Measurements from ENCODE around the gene ZNHIT3. TPM values are rescaled to one million over a fixed set of nuclear protein-coding genes. Genes with fewer than 3 reads are reported as not detected.

Gene ZNHIT3
- polyA plus RNA-seq, 2 of the 4 experiments (the other 2 are of a cell fraction), result 117 to 166 TPM

DNA sequence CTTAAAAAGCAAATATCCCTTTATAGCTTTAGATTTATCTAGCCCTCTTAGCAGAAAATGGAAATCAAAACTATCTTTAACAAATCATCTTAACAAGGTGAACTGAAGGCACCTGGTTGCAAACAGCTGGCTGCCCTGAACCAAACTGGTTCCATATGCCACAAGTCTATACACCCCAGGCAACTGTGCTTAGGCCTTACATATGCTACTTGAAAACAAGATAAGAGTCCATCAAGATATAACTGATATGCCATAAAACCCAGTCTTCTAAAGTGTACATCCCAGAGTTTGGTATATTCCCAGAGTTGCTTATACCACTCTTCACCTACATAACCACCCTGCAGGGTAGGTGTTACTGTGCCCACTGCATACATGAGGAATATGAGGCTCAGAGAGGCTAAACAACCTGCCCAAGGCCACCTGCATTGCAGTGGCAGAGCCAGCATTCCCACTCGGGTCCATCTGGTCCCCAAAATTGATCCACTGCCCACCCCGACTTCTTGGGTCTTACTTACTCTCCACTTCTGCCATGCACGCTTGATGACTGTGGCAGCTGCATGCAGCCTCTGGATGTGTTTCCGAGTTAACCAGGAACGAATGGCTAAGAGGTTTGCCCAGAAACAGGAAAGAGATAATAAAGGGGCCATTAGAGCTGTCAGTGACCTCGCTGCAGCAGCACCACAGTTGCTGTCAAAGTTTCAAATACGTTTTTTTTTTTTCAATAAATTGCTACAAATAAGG, 12.2 kb downstream of the ZNHIT3 start:
- ATAC-seq (no peak), FAIRE-seq (no peak), DNase-seq (ENCODE audit: low read depth in 1 of 2, low spot score in 1 of 2) (no peak)
- no peak overlapping the region for H3K27ac ChIP-seq
- H3K4me3 ChIP-seq, result no peak overlapping the region
- TF ChIP-seq REST (IDR thresholded peaks at IDR 0.05), result no peak
- no peak for TF ChIP-seq ELK1 (IDR thresholded peaks at IDR 0.05; ENCODE audit: low read depth, low read length)
- TF ChIP-seq HOXB13 (CRISPR knock-in tag; IDR thresholded peaks at IDR 0.05; ENCODE audit: low read depth), result no peak
- no peak for TF ChIP-seq MYC (IDR thresholded peaks at IDR 0.05; ENCODE audit: borderline replicate concordance, low read length)
- TF ChIP-seq ESRRA (IDR thresholded peaks at IDR 0.05; ENCODE audit: borderline replicate concordance, low read length), result no peak
- no peak for TF ChIP-seq KDM5A (IDR thresholded peaks at IDR 0.05)
- TF ChIP-seq MAFK (IDR thresholded peaks at IDR 0.05; ENCODE audit: partially characterized antibody), result no peak
- TF ChIP-seq, protein P1, sequence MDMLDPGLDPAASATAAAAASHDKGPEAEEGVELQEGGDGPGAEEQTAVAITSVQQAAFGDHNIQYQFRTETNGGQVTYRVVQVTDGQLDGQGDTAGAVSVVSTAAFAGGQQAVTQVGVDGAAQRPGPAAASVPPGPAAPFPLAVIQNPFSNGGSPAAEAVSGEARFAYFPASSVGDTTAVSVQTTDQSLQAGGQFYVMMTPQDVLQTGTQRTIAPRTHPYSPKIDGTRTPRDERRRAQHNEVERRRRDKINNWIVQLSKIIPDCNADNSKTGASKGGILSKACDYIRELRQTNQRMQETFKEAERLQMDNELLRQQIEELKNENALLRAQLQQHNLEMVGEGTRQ (IDR thresholded peaks at IDR 0.05), result no peak
- TF ChIP-seq CHD2 (IDR thresholded peaks at IDR 0.05; ENCODE audit: low read length, partially characterized antibody), result no peak
- TF ChIP-seq EHMT2 (IDR thresholded peaks at IDR 0.05; ENCODE audit: low read depth), result no peak
- no peak for TF ChIP-seq SMC3 (IDR thresholded peaks at IDR 0.05)
- TF ChIP-seq RCOR1 (IDR thresholded peaks at IDR 0.05; ENCODE audit: low read depth, low read length), result no peak
- 81% methylated on average over 7 of the region's 7 CpGs for WGBS (ENCODE audit: missing lambda C conversion rate)
- no peaks in the 10 kb centered on the region; the same call in 2 of the 3 replicates for H3K4me1 ChIP-seq
- H3K4me2 ChIP-seq, result no peak overlapping the region
- H3K9me3 ChIP-seq, result no peaks in the 10 kb centered on the region
- ChIA-PET POLR2A (interaction anchor here (1.1 kb wide), 1 partner anchor 13 kb away, joined by 3 read pairs; no protein-coding TSS in a partner anchor), CTCF (interaction anchor here (1.2 to 2.2 kb wide), 5 partner anchors 10 to 530 kb away, joined by 4 to 16 read pairs (median 4); partner anchors contain the start of genes MYO19 and PIGW)

GRCh38 chr17:36500745-36501225, 14.3 kb downstream of the ZNHIT3 start:
- no peak for FAIRE-seq
- H3K4me2 ChIP-seq, result no peak overlapping the region
- H3K27ac ChIP-seq, result no peak overlapping the region
- WGBS (ENCODE audit: missing lambda C conversion rate), result 94% methylated on average over 14 of the region's 15 CpGs
- TF ChIP-seq CHD4 (IDR thresholded peaks at IDR 0.05; ENCODE audit: borderline replicate concordance), result no peak
- TF ChIP-seq BHLHE40 (IDR thresholded peaks at IDR 0.05; ENCODE audit: low read depth, low read length), result no peak
- TF ChIP-seq CHD2 (IDR thresholded peaks at IDR 0.05; ENCODE audit: low read length, partially characterized antibody), result no peak
- no peak for TF ChIP-seq RARB (CRISPR knock-in tag; IDR thresholded peaks at IDR 0.05)
- no peak for TF ChIP-seq JUNB (IDR thresholded peaks at IDR 0.05)
- no peak for TF ChIP-seq GATA3 (IDR thresholded peaks at IDR 0.05; ENCODE audit: borderline replicate concordance)
- TF ChIP-seq ESRRA (IDR thresholded peaks at IDR 0.05; ENCODE audit: borderline replicate concordance, low read length), result no peak
- no peak for TF ChIP-seq KDM5A (IDR thresholded peaks at IDR 0.05)
- TF ChIP-seq, protein P2, sequence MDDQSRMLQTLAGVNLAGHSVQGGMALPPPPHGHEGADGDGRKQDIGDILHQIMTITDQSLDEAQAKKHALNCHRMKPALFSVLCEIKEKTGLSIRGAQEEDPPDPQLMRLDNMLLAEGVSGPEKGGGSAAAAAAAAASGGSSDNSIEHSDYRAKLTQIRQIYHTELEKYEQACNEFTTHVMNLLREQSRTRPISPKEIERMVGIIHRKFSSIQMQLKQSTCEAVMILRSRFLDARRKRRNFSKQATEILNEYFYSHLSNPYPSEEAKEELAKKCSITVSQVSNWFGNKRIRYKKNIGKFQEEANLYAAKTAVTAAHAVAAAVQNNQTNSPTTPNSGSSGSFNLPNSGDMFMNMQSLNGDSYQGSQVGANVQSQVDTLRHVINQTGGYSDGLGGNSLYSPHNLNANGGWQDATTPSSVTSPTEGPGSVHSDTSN (IDR thresholded peaks at IDR 0.05), result no peak
- no peak for TF ChIP-seq ZFP36 (IDR thresholded peaks at IDR 0.05; ENCODE audit: borderline replicate concordance, partially characterized antibody)
- no peak for TF ChIP-seq SREBF2 (IDR thresholded peaks at IDR 0.05)
- TF ChIP-seq EHMT2 (IDR thresholded peaks at IDR 0.05; ENCODE audit: low read depth), result no peak
- TF ChIP-seq RCOR1 (IDR thresholded peaks at IDR 0.05; ENCODE audit: low read depth, low read length), result no peak
- no peak for TF ChIP-seq POLR2A (IDR thresholded peaks at IDR 0.05; ENCODE audit: low read length)
- no peak for TF ChIP-seq FOSL2 (IDR thresholded peaks at IDR 0.05)
- TF ChIP-seq FOSL2 (CRISPR knock-in tag; IDR thresholded peaks at IDR 0.05), result no peak
- CTCF ChIA-PET, result interaction anchor here (1.0 to 2.2 kb wide), 4 partner anchors 8 to 33 kb away, joined by 3 to 6 read pairs (median 4); partner anchors contain the start of genes MYO19, PIGW and ZNHIT3
- POLR2A ChIA-PET, result interaction anchor here (0.7 to 1.1 kb wide), 2 partner anchors 27 to 45 kb away, joined by 3 to 4 read pairs; no protein-coding TSS in a partner anchor
- H3K4me1 ChIP-seq, result no peaks in the 10 kb centered on the region; the same call in 2 of the 3 replicates
- H3K9me3 ChIP-seq, result no peaks in the 10 kb centered on the region
- H3K4me3 ChIP-seq, result no peak overlapping the region
- no peak for DNase-seq (ENCODE audit: low read depth in 1 of 2, low spot score in 1 of 2)
- peak; percentile 8 to 10; a peak in 3 of 6 replicates for ATAC-seq
